ENCODE measurements around the gene SLC39A5.
"Not testable (repeated sequence)": the region's sequence is repeated elsewhere in the genome, so short reads cannot be mapped to it uniquely, and the experiment has no call there.

Gene SLC39A5

GRCh38 chr12:56252649-56253048, 22.8 kb downstream of the SLC39A5 start:
- no peak for DNase-seq

- no peak for DNase-seq
Measured at GRCh38 chr12:56253091-56253490, 23.2 kb downstream of the SLC39A5 start.

GRCh38 chr12:56255671-56256070, 25.8 kb downstream of the SLC39A5 start:
- no peak for DNase-seq

GRCh38 chr12:56256326-56256960, 26.6 kb downstream of the SLC39A5 start:
- DNase-seq, result no peak

GRCh38 chr12:56257071-56257470, 27.2 kb downstream of the SLC39A5 start:
- no peak for DNase-seq

GRCh38 chr12:56257491-56258067, 27.7 kb downstream of the SLC39A5 start:
- DNase-seq, result peak; percentile 30

GRCh38 chr12:56258068-56258819, 28.4 kb downstream of the SLC39A5 start, which contains the start of gene ANKRD52:
Gene ANKRD52 (minus strand): TSS chr12:56258384. CDS start chr12:56258269, 115 bp downstream.
- DNase-seq, result peak; percentile 83

- no peak for DNase-seq
Measured at GRCh38 chr12:56258820-56259183, 29.0 kb downstream of the SLC39A5 start.

- no peak for DNase-seq
Measured at GRCh38 chr12:56260380-56260779, 30.5 kb downstream of the SLC39A5 start.

- DNase-seq, result no peak
Measured at GRCh38 chr12:56260921-56261320, 31.1 kb downstream of the SLC39A5 start.

GRCh38 chr12:56261503-56262232, 31.8 kb downstream of the SLC39A5 start:
- DNase-seq, result no peak

GRCh38 chr12:56262955-56263354, 33.1 kb downstream of the SLC39A5 start:
- DNase-seq, result peak; percentile 40

- not testable (repeated sequence) for DNase-seq
Measured at GRCh38 chr12:56266068-56266692, 36.3 kb downstream of the SLC39A5 start.

GRCh38 chr12:56266693-56267442, 37.0 kb downstream of the SLC39A5 start, which contains the start of gene COQ10A:
Gene COQ10A (plus strand): TSS chr12:56266942. CDS start chr12:56267119, 177 bp downstream.
- peak; percentile 90 for DNase-seq

- DNase-seq, result no peak
Measured at GRCh38 chr12:56267443-56268071, 37.7 kb downstream of the SLC39A5 start.

GRCh38 chr12:56271031-56271430, 41.2 kb downstream of the SLC39A5 start:
- DNase-seq, result no peak

GRCh38 chr12:56272468-56272867, 42.6 kb downstream of the SLC39A5 start:
- not testable (repeated sequence) for DNase-seq

GRCh38 chr12:56274299-56274698, 44.4 kb downstream of the SLC39A5 start:
- DNase-seq, result no peak

- DNase-seq, result no peak
Measured at GRCh38 chr12:56278905-56279304, 49.1 kb downstream of the SLC39A5 start.

GRCh38 chr12:56280849-56281248, 51.0 kb downstream of the SLC39A5 start:
- no peak for DNase-seq

GRCh38 chr12:56282030-56282429, 52.2 kb downstream of the SLC39A5 start:
- no peak for DNase-seq

Data from stimulated activated CD8-positive, alpha-beta memory T cell treated with anti-CD3 and anti-CD28 coated beads, Interleukin-4, amount 100 ng/mL, for 48 hours (primary cell).